Immature natural killer cell (primary cell): ENCODE data around the gene POU3F4. TPM values are rescaled to one million over a fixed set of nuclear protein-coding genes. Genes with fewer than 3 reads are reported as not detected.

Source experiments
- DNase-seq, 3 donors: peaks; one replicate each; pipeline ENCODE4 v3.0.0; 2022; ENCODE audit warnings: mixed read lengths in 1 of 3
- H3K27ac Mint-ChIP-seq, 6 donors: one replicate each; pipeline ENCODE4 v1.8.0; 2020; ENCODE audit warnings: mixed read lengths in 6 of 6, mild to moderate bottlenecking in 5 of 6, inconsistent platforms in 4 of 6, moderate library complexity in 3 of 6
- H3K27me3 Mint-ChIP-seq, 3 donors: one replicate each; pipeline ENCODE4 v1.8.0; 2020 to 2021; ENCODE audit warnings: low read depth in 3 of 3, mild to moderate bottlenecking in 3 of 3, mixed read lengths in 3 of 3, moderate library complexity in 3 of 3, inconsistent platforms in 1 of 3
- H3K36me3 Mint-ChIP-seq, 3 donors: one replicate each; pipeline ENCODE4 v1.8.0; 2020; ENCODE audit warnings: mixed read lengths in 3 of 3, inconsistent platforms in 2 of 3, mild to moderate bottlenecking in 2 of 3
- H3K4me1 Mint-ChIP-seq, 2 donors: one replicate each; pipeline ENCODE4 v1.8.0; 2020; ENCODE audit warnings: inconsistent platforms in 2 of 2, mild to moderate bottlenecking in 2 of 2, mixed read lengths in 2 of 2, moderate library complexity in 1 of 2
- H3K4me3 Mint-ChIP-seq, 5 donors: one replicate each; pipeline ENCODE4 v1.8.0; 2020; ENCODE audit warnings: mild to moderate bottlenecking in 5 of 5, mixed read lengths in 5 of 5, inconsistent platforms in 3 of 5, moderate library complexity in 3 of 5
- H3K9me3 Mint-ChIP-seq, 6 donors: one replicate each; pipeline ENCODE4 v1.8.0; 2020; ENCODE audit warnings: mild to moderate bottlenecking in 6 of 6, mixed read lengths in 6 of 6, inconsistent platforms in 4 of 6, moderate library complexity in 3 of 6
- polyA plus RNA-seq, 3 donors: library from polyadenylated mRNA; unstranded; fragments of 300-500 nt; fragmentation: Illumina TruSeq; gene quantifications; one replicate each; pipeline ENCODE4 v1.2.3, GENCODE V29; 2021

Gene POU3F4
- not detected for polyA plus RNA-seq

GRCh38 chrX:83508006-83508405 lies at the start of gene POU3F4:
TSS of gene POU3F4 (plus strand) at chrX:83508290. CDS start at chrX:83508325, 35 bp downstream.
- DNase-seq: no peak
- Mint-ChIP-seq H3K4me1 (no peaks in the 10 kb centered on the region), H3K9me3 (peaks cover 2 to 10% (median 4%) of the 10 kb centered on the region in 6 donors), H3K27me3 (peaks cover 3 to 53% (median 17%) of the 10 kb centered on the region in 3 donors), H3K27ac (no peak within 1 kb of the TSS), H3K4me3 (no peak within 1 kb of the TSS), H3K36me3 (peaks cover 0 to 6% (median 0%) of the 10 kb centered on the region in 3 donors)

GRCh38 chrX:83469551-83469950 lies 38.5 kb upstream of the POU3F4 start:
- DNase-seq: no peak
- peaks cover 2 to 7% (median 6%) of the 10 kb centered on the region in 3 donors for H3K27me3 Mint-ChIP-seq
- H3K9me3 Mint-ChIP-seq: peaks cover 0 to 7% (median 2%) of the 10 kb centered on the region in 6 donors
- H3K4me1 Mint-ChIP-seq: no peaks in the 10 kb centered on the region
- H3K36me3 Mint-ChIP-seq: no peaks in the 10 kb centered on the region
- no peak overlapping the region for H3K27ac Mint-ChIP-seq
- H3K4me3 Mint-ChIP-seq: no peak overlapping the region

- H3K36me3 Mint-ChIP-seq: no peaks in the 10 kb centered on the region
- H3K9me3 Mint-ChIP-seq: no peaks in the 10 kb centered on the region
- H3K27me3 Mint-ChIP-seq: peaks cover 0 to 2% (median 2%) of the 10 kb centered on the region in 3 donors
Observed at GRCh38 chrX:83495898-83496297, 12.2 kb upstream of the POU3F4 start.

GRCh38 chrX:83501003-83501402 lies 7.1 kb upstream of the POU3F4 start:
- Mint-ChIP-seq H3K36me3 (no peaks in the 10 kb centered on the region), H3K27me3 (peaks cover 3 to 19% (median 13%) of the 10 kb centered on the region in 3 donors), H3K4me1 (no peaks in the 10 kb centered on the region), H3K9me3 (peaks cover 0 to 5% (median 0%) of the 10 kb centered on the region in 6 donors), H3K4me3 (no peak overlapping the region), H3K27ac (no peak overlapping the region)
- DNase-seq: no peak

More at GRCh38 chrX:83495898-83496297, 12.2 kb upstream of the POU3F4 start:
- no peak for DNase-seq
- H3K4me1 Mint-ChIP-seq: no peaks in the 10 kb centered on the region
- H3K4me3 Mint-ChIP-seq: no peak overlapping the region
- no peak overlapping the region for H3K27ac Mint-ChIP-seq

- H3K27ac Mint-ChIP-seq: no peak overlapping the region
- H3K4me3 Mint-ChIP-seq: no peak overlapping the region
- no peaks in the 10 kb centered on the region for H3K4me1 Mint-ChIP-seq
- DNase-seq: no peak
- peaks cover 0 to 5% (median 0%) of the 10 kb centered on the region in 6 donors for H3K9me3 Mint-ChIP-seq
- H3K36me3 Mint-ChIP-seq: no peaks in the 10 kb centered on the region
- H3K27me3 Mint-ChIP-seq: peaks cover 3 to 25% (median 13%) of the 10 kb centered on the region in 3 donors
Observed at GRCh38 chrX:83501530-83501929, 6.6 kb upstream of the POU3F4 start.

GRCh38 chrX:83504721-83505479 lies 3.2 kb upstream of the POU3F4 start:
- peaks cover 0 to 16% (median 4%) of the 10 kb centered on the region in 6 donors for H3K9me3 Mint-ChIP-seq
- H3K27me3 Mint-ChIP-seq: peaks cover 6 to 43% (median 14%) of the 10 kb centered on the region in 3 donors
- no peak for DNase-seq
- peaks cover 0 to 6% (median 0%) of the 10 kb centered on the region in 3 donors for H3K36me3 Mint-ChIP-seq
- no peaks in the 10 kb centered on the region for H3K4me1 Mint-ChIP-seq
- no peak overlapping the region for H3K27ac Mint-ChIP-seq
- no peak overlapping the region for H3K4me3 Mint-ChIP-seq

- Mint-ChIP-seq H3K4me1 (no peaks in the 10 kb centered on the region), H3K27ac (no peak overlapping the region), H3K4me3 (no peak overlapping the region), H3K36me3 (peaks cover 0 to 6% (median 0%) of the 10 kb centered on the region in 3 donors), H3K9me3 (peaks cover 2 to 10% (median 5%) of the 10 kb centered on the region in 6 donors), H3K27me3 (peaks cover 3 to 50% (median 17%) of the 10 kb centered on the region in 3 donors)
- DNase-seq: no peak
Observed at GRCh38 chrX:83508526-83509253, 600 bp downstream of the POU3F4 start.

GRCh38 chrX:83509254-83509801 lies 1.2 kb downstream of the POU3F4 start:
- Mint-ChIP-seq H3K9me3 (peaks cover 2 to 10% (median 5%) of the 10 kb centered on the region in 6 donors), H3K4me3 (peak overlapping the region in 1 of 5 donors; percentile 51), H3K4me1 (no peaks in the 10 kb centered on the region), H3K36me3 (peaks cover 0 to 6% (median 0%) of the 10 kb centered on the region in 3 donors), H3K27me3 (peaks cover 3 to 55% (median 15%) of the 10 kb centered on the region in 3 donors), H3K27ac (no peak overlapping the region)
- no peak for DNase-seq

GRCh38 chrX:83510510-83511062 lies 2.5 kb downstream of the POU3F4 start:
- Mint-ChIP-seq H3K27me3 (peaks cover 3 to 43% (median 15%) of the 10 kb centered on the region in 3 donors), H3K9me3 (peaks cover 2 to 10% (median 5%) of the 10 kb centered on the region in 6 donors), H3K4me3 (no peak overlapping the region)

GRCh38 chrX:83511208-83511607 lies 3.1 kb downstream of the POU3F4 start:
- no peak overlapping the region for H3K27ac Mint-ChIP-seq
- H3K27me3 Mint-ChIP-seq: peaks cover 3 to 40% (median 11%) of the 10 kb centered on the region in 3 donors
- H3K36me3 Mint-ChIP-seq: peaks cover 0 to 6% (median 0%) of the 10 kb centered on the region in 3 donors
- H3K9me3 Mint-ChIP-seq: peaks cover 2 to 10% (median 5%) of the 10 kb centered on the region in 6 donors
- H3K4me3 Mint-ChIP-seq: no peak overlapping the region
- H3K4me1 Mint-ChIP-seq: no peaks in the 10 kb centered on the region
- no peak for DNase-seq

More at GRCh38 chrX:83510510-83511062, 2.5 kb downstream of the POU3F4 start:
- DNase-seq: no peak
- H3K36me3 Mint-ChIP-seq: peaks cover 0 to 6% (median 0%) of the 10 kb centered on the region in 3 donors
- H3K4me1 Mint-ChIP-seq: no peaks in the 10 kb centered on the region
- H3K27ac Mint-ChIP-seq: no peak overlapping the region

- Mint-ChIP-seq H3K36me3 (peaks cover 0 to 6% (median 0%) of the 10 kb centered on the region in 3 donors), H3K27ac (no peak overlapping the region), H3K4me3 (no peak overlapping the region), H3K4me1 (no peaks in the 10 kb centered on the region), H3K27me3 (peaks cover 3 to 36% (median 9%) of the 10 kb centered on the region in 3 donors), H3K9me3 (peaks cover 2 to 10% (median 5%) of the 10 kb centered on the region in 6 donors)
- no peak for DNase-seq
Observed at GRCh38 chrX:83512111-83512510, 4.0 kb downstream of the POU3F4 start.

GRCh38 chrX:83516597-83516996 lies 8.5 kb downstream of the POU3F4 start:
- no peaks in the 10 kb centered on the region for H3K36me3 Mint-ChIP-seq
- H3K27me3 Mint-ChIP-seq: peaks cover 0 to 17% (median 2%) of the 10 kb centered on the region in 3 donors
- H3K4me1 Mint-ChIP-seq: no peaks in the 10 kb centered on the region
- no peak overlapping the region for H3K27ac Mint-ChIP-seq
- H3K9me3 Mint-ChIP-seq: peaks cover 0 to 3% (median 0%) of the 10 kb centered on the region in 6 donors
- H3K4me3 Mint-ChIP-seq: no peak overlapping the region
- DNase-seq: no peak

- Mint-ChIP-seq H3K27ac (no peak overlapping the region), H3K36me3 (no peaks in the 10 kb centered on the region), H3K4me3 (no peak overlapping the region), H3K4me1 (no peaks in the 10 kb centered on the region), H3K9me3 (peaks cover 0 to 4% (median 0%) of the 10 kb centered on the region in 6 donors), H3K27me3 (peaks cover 0 to 2% (median 0%) of the 10 kb centered on the region in 3 donors)
- DNase-seq: no peak
Observed at GRCh38 chrX:83521905-83522304, 13.8 kb downstream of the POU3F4 start.
